ENCODE results near the gene SCAF1. TPM values are rescaled to one million over a fixed set of nuclear protein-coding genes. Genes with fewer than 3 reads are reported as not detected.
A peak's percentile ranks its signal among the peaks of the same experiment; 100 is the strongest.

The SCAF1 gene
- total RNA-seq, 1 experiment from 2014 or later = 103 TPM

DNA sequence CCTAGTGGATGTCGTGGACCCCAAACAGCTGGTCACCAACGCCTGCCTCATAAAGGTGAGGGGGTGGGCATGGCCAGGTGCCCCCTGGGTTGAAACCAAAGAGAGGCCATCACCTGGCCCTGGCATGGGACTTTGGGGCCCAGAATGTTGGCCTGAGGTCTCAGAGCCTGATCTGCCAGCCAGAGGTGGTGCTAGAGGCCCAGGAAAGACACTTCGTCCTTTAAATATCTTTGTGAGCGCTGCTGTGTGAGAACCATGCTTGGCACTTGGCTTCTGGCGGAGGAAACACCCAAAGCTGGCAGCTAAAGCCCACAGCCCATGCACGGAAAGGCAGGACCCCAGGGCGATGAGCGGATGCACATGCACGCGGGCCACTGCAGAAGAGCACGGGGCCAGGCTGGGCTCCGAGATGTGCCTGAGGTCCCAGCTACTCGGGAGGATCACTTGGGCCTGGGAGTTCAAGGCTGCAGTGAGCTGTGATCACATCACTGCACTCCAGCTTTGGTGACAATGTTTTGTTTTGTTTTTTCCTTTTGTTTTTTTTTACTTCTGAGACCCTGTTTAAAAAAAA, 43.1 kb downstream of the SCAF1 start:
- ATAC-seq = no peak
- Mint-ChIP-seq H3K4me3 (no peak overlapping the region), H3K9me3 (no peaks in the 10 kb centered on the region), H3K27me3 (ENCODE audit: low read depth) (no peaks in the 10 kb centered on the region), H3K27ac (no peak overlapping the region), H3K4me1 (peaks cover 50% of the 10 kb centered on the region), H3K36me3 (peaks cover 58% of the 10 kb centered on the region)
- TF ChIP-seq ESRRA (CRISPR knock-in tag; IDR thresholded peaks at IDR 0.05; ENCODE audit: borderline replicate concordance) = no peak
- no peak for TF ChIP-seq JUN (CRISPR knock-in tag; IDR thresholded peaks at IDR 0.05)
- no peak for TF ChIP-seq E2F1 (CRISPR knock-in tag; IDR thresholded peaks at IDR 0.05)
- TF ChIP-seq SMAD3 (CRISPR knock-in tag; IDR thresholded peaks at IDR 0.05; ENCODE audit: borderline replicate concordance) = no peak
- no peak for TF ChIP-seq NR3C1 (CRISPR knock-in tag; conservative IDR thresholded peaks at IDR 0.05; ENCODE audit: low read depth)
- no peak for DNase-seq (ENCODE audit: low spot score)
- ChIA-PET CTCF (interaction anchor here (0.6 to 1.9 kb wide), 7 partner anchors 8 to 294 kb away, joined by 3 to 13 read pairs (median 3); no protein-coding TSS in a partner anchor), POLR2A (interaction anchor here (0.7 to 1.5 kb wide), 3 partner anchors 9 to 61 kb away, joined by 3 to 5 read pairs (median 4); no protein-coding TSS in a partner anchor)

- TF ChIP-seq ESRRA (CRISPR knock-in tag; IDR thresholded peaks at IDR 0.05; ENCODE audit: borderline replicate concordance) = 0 out of 2 replicates have a peak, but pooled peaks have one; percentile 20
- TF ChIP-seq, protein P1, sequence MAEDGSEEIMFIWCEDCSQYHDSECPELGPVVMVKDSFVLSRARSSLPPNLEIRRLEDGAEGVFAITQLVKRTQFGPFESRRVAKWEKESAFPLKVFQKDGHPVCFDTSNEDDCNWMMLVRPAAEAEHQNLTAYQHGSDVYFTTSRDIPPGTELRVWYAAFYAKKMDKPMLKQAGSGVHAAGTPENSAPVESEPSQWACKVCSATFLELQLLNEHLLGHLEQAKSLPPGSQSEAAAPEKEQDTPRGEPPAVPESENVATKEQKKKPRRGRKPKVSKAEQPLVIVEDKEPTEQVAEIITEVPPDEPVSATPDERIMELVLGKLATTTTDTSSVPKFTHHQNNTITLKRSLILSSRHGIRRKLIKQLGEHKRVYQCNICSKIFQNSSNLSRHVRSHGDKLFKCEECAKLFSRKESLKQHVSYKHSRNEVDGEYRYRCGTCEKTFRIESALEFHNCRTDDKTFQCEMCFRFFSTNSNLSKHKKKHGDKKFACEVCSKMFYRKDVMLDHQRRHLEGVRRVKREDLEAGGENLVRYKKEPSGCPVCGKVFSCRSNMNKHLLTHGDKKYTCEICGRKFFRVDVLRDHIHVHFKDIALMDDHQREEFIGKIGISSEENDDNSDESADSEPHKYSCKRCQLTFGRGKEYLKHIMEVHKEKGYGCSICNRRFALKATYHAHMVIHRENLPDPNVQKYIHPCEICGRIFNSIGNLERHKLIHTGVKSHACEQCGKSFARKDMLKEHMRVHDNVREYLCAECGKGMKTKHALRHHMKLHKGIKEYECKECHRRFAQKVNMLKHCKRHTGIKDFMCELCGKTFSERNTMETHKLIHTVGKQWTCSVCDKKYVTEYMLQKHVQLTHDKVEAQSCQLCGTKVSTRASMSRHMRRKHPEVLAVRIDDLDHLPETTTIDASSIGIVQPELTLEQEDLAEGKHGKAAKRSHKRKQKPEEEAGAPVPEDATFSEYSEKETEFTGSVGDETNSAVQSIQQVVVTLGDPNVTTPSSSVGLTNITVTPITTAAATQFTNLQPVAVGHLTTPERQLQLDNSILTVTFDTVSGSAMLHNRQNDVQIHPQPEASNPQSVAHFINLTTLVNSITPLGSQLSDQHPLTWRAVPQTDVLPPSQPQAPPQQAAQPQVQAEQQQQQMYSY (CRISPR knock-in tag; IDR thresholded peaks at IDR 0.05) = no peak
- Mint-ChIP-seq H3K27me3 (ENCODE audit: low read depth) (no peaks in the 10 kb centered on the region), H3K4me3 (no peak overlapping the region), H3K36me3 (peaks cover 55% of the 10 kb centered on the region), H3K9me3 (no peaks in the 10 kb centered on the region), H3K27ac (no peak overlapping the region), H3K4me1 (peaks cover 43% of the 10 kb centered on the region)
- CTCF ChIA-PET = interaction anchor here (0.5 to 1.9 kb wide), 3 partner anchors 10 to 100 kb away, joined by 3 to 13 read pairs (median 3); no protein-coding TSS in a partner anchor
- ATAC-seq (no peak), DNase-seq (ENCODE audit: low spot score) (no peak)
- POLR2A ChIA-PET = interaction anchor here (0.6 to 1.5 kb wide), 3 partner anchors 10 to 251 kb away, joined by 4 to 5 read pairs (median 4); no protein-coding TSS in a partner anchor
These were observed 43.9 kb downstream of the SCAF1 start for GRCh38 chr19:49685845-49686332.

DNA sequence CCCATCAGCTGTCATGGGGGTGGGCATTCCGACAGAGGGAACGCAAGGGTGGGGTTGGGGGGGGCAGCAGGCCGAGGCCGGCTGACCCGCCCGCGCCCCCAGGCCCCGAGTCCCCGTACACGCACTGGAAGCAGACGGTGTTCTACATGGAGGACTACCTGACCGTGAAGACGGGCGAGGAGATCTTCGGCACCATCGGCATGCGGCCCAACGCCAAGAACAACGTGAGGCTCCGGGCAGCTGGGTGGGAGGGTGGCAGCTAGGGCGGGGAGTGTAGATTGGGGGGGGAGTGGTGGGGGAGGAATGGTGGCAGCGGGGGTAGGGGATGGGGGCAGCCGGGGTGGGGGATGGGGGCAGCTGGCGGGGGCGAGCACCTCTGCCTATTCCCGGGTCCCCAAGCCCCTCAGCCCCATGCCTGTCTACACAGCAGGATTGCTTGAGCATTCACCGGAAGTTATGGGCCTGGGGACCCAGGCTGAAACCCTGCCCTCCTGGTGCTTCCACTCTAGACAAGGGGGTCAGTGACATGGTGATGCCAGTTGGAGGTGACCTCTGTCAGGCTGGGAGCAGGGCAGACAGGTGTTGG, 44.6 kb downstream of the SCAF1 start:
- Mint-ChIP-seq H3K4me1 (peaks cover 43% of the 10 kb centered on the region), H3K9me3 (no peaks in the 10 kb centered on the region), H3K27me3 (ENCODE audit: low read depth) (no peaks in the 10 kb centered on the region), H3K27ac (peak overlapping the region; percentile 32; the same call in 1 of the 2 replicates), H3K4me3 (no peak overlapping the region; the same call in 1 of the 2 replicates), H3K36me3 (peaks cover 52% of the 10 kb centered on the region)
- CTCF ChIA-PET = interaction anchor here (1.8 kb wide), 1 partner anchor 80 kb away, joined by 3 read pairs; no protein-coding TSS in a partner anchor
- POLR2A ChIA-PET = interaction anchor here (0.6 to 5.9 kb wide), 3 partner anchors 10 to 252 kb away, joined by 4 to 38 read pairs (median 5); partner anchors contain the start of gene PRMT1
- DNase-seq (ENCODE audit: low spot score) = no peak
- ATAC-seq = no peak
- TF ChIP-seq HMGXB4 (CRISPR knock-in tag; IDR thresholded peaks at IDR 0.05) (no peak), MLX (CRISPR knock-in tag; IDR thresholded peaks at IDR 0.05) (no peak), NFE2L1 (CRISPR knock-in tag; IDR thresholded peaks at IDR 0.05) (no peak), SP1 (CRISPR knock-in tag; conservative IDR thresholded peaks at IDR 0.05) (no peak), ZNF671 (CRISPR knock-in tag; IDR thresholded peaks at IDR 0.05) (no peak), ZNF281 (CRISPR knock-in tag; IDR thresholded peaks at IDR 0.05) (no peak), NR2C2 (CRISPR knock-in tag; IDR thresholded peaks at IDR 0.05) (no peak), FOXP1 (CRISPR knock-in tag; IDR thresholded peaks at IDR 0.05; ENCODE audit: borderline replicate concordance) (no peak), CREM (CRISPR knock-in tag; IDR thresholded peaks at IDR 0.05) (no peak)
- TF ChIP-seq, protein P2, sequence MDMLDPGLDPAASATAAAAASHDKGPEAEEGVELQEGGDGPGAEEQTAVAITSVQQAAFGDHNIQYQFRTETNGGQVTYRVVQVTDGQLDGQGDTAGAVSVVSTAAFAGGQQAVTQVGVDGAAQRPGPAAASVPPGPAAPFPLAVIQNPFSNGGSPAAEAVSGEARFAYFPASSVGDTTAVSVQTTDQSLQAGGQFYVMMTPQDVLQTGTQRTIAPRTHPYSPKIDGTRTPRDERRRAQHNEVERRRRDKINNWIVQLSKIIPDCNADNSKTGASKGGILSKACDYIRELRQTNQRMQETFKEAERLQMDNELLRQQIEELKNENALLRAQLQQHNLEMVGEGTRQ (CRISPR knock-in tag; IDR thresholded peaks at IDR 0.05) = no peak
